ENCODE data around the gene GGPS1.
A peak's percentile ranks its signal among the peaks of the same experiment; 100 is the strongest.
"Not testable (repeated sequence)": the region's sequence is repeated elsewhere in the genome, so short reads cannot be mapped to it uniquely, and the experiment has no call there.

GGPS1 gene

DNA sequence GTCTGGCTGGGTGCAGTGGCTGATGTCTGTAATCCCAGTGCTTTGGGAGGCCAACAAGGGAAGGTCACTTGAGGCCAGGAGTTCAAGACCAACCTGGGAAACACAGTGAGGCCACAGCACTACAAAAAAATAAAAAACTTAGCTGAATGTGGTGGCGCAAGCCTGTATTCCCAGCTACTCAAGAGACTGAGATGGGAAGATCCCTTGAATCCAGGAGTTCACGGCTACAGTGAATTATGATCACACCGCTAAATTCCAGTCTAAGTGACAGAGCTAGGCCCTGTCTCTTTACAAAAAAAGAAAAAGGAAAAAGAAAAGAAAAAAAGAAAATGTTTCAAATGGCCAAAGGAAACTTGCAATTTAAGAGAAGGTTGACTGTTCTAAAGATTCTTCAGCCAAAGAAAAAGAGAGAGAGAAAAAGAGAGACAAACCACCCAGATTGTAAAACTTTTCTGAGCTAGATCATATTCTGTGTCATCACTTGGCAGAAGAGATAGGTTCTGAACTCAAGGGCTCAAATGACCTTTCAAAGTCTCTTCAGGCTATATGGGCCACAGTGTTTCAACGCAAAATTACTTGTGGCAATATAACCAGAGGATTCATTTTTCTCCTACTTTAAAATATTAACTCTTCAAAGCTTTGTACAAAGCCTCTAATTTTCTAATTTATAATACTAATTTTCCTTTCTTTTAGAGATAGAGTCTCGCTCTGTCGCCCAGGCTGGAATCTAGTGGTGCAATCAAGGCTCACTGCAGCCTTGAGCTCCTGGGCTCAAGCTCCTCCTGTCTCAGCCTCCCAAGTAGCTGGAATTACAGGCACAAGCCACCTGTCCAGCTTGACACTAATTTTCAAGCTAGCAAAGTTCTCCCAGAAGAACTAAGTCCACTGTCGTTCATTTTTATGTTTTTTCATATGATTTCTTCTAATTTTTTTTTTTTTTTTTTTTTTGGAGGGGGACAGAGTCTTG lies 20.9 kb upstream of the GGPS1 start:
- no peak for DNase-seq

DNA sequence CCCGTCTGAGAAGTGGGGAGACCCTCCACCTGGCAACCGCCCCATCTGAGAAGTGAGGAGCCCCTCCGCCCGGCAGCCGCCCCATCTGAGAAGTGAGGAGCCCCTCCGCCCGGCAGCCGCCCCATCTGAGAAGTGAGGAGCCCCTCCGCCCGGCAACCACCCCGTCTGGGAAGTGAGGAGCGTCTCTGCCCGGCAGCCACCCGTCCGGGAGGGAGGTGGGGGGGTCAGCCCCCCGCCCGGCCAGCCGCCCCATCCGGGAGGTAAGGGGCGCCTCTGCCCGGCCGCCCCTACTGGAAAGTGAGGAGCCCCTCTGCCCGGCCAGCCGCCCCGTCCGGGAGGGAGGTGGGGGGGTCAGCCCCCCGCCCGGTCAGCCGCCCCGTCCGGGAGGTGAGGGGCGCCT lies 19.2 kb upstream of the GGPS1 start:
- DNase-seq, result not testable (repeated sequence)

DNA sequence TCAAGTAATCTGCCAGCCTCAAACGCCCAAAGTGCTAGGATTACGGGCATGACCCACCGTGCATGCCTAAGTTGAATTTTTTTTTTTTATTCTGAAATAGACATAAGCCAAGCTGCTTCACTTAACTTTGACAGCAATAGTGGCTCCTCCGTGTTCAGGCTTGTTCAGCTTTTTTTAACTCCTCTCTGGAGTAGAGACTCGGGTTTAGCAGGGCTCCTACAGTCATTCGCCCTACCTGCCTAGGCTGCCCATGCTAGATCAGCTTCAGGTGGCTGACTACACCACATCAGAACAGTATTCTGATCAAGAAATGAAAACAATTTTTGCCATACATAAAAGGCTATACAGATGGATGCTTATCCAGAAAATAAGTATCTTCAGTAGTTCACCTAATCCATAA lies 15.1 kb upstream of the GGPS1 start:
- DNase-seq, result no peak

DNA sequence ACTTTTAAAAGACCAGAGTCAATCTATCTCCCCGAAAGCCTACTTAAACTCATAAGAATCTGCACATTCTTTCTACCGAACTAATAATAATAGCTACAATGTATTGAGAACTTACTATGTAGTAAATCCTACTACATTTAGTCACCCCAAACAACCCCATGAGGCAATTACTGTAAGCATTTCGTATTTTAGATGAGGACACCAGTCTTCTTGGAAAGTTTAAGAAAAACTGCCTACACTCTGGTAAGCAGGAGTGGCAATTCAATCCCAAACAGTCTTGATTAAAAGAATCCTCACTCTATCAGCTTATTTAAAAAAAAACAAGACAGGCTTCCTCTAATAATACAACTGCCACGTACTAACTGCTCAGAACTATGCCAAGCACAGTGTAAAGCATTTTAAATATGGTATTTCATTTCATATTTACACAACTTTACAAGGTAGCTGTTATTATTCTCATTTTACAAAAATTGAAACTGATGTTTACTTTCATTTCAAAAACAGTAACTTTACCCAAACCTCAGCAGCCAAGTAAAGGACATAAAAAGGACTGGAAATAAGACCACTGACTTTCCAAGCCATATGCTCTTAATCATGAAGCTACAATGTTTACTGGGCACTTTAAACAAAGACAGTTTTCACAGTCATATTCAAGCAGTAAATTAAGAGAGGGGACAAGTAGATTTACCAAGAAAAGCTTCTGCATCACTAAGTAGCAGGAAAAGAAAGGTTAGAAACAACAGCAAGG lies 14.3 kb upstream of the GGPS1 start:
- DNase-seq, result no peak

DNA sequence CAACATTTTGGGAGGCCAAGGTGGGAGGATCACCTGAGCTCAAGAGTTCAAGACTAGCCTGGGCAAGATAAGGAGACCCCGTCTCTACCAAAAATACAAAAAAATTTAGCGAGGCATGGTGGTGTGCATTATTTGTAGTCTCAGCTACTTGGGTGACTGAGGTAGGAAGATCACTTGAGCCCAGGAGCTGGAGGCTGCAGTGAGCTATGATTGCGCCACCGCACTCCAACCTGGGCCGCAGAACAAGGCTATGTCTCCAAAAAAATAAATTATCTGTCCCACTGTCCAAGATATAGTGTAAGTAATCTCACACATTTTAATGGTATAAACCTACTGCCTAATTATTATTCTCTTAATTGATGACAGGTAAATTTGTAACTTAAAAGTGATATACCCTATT lies 13.2 kb upstream of the GGPS1 start:
- no peak for DNase-seq

DNA sequence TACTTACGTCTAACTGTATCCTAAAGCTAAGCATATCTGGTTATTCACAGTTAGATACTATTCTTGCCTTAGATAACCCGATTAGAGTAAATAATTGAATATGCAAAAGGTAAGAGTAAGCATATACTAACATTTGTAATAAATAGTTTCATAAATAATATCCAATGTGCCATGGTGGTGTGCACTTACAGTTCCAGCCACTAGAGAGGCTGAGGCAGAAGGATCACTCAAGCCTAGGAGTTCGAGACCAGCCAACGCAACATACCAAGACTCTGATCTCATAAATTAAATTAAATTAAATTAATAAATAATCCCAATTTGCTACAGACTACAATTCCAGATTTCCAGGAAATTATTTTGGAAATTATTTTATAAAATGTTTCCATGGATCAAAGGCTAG lies 12.6 kb upstream of the GGPS1 start:
- no peak for DNase-seq

DNA sequence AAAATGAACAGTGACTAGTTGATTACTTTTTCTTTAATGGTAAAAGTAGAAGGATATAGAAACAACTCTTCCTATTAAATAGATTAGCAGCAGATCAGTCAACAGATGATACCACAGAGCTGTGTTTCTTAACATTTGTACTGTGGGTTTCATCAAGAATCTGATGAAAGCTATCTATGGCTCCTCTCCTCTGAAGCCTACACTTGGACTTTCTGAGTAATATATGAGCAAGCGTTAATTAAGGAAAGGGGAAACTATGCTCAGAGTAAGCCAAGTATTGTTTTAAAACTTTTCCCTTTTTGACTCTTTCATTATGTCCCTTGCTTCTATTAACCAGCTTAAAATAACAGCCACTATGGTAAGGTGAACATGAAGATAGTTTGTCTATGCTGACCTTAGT lies 11.2 kb upstream of the GGPS1 start:
- DNase-seq, result no peak

DNA sequence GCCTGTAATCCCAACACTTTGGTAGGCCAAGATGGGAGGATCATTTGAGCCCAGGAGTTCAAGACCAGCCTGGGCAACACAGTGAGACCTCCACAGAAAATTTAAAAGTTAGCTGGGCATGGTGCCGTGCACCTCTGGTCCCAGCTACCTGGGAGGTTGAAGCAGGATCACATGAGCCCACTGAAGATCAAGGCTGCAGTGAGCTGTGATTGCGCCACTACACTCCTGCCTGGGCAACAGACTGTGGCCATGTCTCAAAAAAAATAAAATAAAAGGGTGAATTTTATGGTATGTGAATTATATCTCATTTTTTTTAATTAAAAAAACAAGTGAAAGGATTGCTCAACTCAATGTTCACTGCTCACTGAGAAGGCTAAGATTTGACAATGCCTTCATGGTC lies 9.1 kb upstream of the GGPS1 start:
- DNase-seq, result no peak

DNA sequence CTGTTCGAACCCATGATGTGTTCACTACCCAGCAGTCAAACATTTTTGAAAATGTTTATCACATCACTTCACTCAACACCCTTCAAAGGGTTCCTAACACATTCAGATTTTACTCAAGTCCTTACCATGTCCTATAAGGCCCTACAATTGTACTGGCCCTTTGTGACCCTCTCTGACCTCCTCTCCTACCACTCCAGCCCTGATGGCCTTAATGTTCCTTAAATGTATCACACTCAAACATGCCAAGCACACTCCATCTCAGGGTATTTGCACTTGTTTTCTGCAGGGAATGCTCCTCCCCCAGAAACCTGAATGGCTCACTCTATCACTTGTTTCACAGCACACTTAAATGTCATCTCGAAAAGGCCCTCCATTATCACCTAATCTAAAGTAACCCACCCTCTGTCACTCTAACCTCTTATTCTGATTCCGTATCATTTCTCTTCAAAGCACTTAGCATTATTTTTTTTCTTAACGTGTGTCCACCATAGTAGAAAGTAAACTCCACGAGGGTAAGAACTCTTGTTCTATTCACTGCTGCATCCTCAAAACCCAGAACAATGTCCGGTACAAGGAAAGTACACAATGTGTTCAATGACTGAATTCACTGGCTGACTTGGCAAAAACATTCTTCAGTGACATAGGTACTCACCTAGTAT lies 7.7 kb upstream of the GGPS1 start:
- no peak for DNase-seq

DNA sequence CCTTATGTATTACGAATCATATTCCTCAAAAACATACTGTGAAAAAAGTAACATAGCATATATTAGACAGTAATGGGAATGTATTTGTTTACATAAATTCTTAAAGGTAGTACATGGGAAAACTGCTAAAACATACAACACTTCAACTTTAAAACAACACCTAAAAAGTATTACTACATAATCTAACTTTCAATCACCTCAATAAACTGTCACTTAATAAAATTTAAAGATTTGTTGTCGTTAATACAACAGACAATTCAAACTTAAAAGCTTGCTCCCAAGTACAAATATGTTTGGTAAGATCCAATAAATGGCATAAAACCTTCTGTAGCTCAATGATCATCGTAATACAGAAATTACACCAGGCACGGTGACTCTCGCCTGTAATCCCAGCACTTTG lies 4.1 kb upstream of the GGPS1 start:
- no peak for DNase-seq

DNA sequence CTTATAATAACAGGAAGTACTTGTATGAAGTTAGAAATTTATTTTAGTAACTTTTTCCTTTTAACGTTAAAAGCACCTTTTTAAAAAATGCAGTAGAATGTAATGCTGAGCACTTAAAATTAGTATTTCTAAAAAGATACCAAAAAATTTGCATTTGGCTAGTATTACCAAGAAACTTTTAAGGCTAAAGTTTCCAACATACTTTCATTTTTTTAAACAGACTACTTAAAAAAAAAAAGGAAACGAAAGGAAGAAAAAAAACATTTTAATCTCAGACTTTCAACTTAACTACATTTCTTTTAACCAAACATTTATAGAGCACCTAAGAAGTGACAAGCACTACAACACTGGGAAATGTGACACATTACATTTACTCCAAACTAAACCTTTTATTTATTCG lies 3.2 kb upstream of the GGPS1 start:
- no peak for DNase-seq

DNA sequence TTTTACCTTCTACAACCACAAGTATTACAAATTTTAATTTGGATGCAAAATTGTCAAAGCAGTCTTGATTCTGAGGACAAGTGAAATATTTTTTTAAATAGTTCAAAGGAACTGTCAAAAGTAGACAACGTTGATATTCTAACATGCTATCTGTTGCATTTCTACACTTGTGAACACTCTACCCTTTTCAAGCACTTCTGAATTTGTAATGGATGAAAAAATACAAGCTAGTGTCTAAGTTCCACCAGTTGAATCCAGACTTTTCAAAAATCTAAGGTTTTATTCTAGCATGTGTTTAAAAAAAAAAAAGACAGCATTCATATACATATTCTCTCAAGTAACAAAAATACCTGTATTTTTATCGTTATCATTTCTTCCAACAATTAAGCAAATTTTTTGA lies 2.5 kb upstream of the GGPS1 start:
- no peak for DNase-seq

DNA sequence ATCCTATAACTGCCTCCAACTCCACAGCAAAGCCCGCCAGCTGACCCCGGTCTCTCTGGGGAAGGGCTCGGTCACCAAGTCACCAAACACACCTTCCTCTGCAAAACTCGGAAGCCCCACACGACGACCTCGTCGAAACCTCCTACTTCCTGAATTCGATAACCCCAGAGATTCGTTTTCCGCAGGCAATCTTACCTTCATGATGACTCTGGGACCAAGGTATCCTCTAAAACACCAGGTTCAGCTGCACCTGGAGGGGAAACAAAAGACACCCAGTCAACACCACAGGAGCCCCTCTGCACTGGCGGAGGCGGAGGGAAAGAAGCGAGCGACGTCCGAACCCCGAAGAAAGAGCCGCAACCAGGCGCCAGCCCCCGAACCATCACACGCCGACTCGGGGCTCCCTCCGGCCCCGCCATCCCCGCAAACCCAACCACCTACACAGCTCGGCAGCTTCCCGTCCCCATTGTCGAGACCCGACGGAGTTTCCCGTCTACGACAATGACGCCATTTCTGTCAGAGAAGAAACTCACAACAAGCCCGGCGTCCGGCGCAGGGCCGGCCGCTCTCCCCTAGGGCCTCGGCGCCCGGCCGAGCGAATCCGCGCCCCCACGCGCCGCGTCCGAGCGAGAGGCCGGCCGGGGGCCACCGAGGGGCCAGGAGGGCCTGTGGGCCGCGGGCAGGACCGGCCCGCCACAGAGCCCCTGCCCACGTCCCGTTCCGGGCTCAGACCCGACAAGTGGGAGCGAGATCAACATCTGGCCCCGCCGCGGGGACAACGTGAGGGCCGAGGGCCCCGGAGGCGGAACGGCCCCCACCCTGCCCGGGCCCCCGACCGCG lies 1.4 kb upstream of the GGPS1 start:
- peak; percentile 17 for DNase-seq

DNA sequence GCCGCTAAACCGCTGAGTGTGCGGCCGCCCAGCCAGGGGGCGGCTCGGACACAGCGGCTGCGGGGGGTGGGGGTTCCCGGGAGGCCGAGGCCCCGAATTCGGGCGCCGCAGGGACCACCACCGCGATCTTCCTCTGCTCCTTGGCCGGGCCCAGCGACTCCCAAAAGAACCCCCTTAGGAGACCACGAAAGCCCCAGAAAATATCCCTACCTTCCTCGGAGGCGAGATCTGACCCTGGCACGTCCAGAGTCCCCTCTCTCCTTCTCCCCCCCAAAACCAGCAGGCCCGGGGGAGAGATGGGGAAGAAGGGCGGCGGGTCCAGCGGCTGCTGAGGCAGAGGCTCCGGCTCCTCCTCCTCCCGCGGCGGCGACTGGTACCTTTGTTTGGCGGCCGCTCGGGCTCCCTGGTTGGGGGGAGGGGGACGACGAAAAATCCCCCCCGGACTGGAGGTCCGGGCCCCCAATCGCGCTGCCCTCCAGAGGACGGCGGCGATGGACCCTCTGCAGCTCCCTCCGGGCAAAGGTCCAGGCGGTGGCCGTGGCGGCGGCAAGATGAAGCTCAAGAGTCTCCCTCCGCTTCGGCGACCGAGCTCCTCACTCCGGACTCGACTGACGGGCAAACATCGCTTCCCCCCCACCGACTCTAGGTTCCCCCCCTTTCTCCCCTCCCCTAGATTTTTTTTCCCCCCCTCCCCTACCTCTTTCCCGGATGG lies 655 bp upstream of the GGPS1 start, which contains the start of gene ARID4B:
TSS of gene ARID4B (minus strand) at position 621 of the 712 bp plus-strand sequence. CDS start 1,260 bp downstream, outside the sequence.
- DNase-seq, result peak; percentile 45

DNA sequence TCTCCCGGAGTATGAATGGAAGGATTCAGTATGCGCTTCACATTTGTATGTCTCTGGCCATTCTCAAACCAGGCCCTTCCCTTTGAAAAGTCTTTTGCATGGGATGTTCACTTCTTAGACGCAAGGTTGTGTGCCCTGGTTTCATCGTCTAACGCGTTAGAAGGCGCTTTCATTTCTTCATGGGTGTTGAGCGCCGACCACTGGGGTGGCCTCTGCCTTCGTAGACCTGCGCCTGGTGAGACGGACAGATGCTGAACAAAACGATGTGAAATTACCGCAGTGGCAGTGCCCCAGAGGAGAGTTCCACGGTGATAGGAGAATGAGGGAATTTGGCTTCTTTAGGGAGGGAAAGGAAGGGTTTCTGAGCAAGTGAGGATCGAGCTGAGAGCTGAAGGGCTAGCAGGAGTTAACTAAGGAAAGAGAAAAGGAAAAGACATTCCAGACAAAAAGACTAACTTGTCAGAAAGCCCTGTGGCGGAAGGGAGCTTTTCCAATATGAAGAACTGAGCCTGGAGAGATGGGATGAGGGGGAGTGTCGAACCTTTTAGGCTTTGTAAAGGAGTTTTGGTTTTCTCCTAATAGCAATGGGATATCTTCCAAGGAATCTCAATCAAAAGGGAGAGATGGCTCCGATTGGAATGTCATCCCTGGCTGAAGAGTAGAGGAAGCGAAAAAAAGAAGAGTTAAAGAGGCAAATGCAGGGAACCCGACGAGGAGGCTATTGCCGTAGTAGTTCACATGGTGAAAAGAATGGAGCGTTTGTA lies 951 bp downstream of the GGPS1 start:
- DNase-seq, result no peak

DNA sequence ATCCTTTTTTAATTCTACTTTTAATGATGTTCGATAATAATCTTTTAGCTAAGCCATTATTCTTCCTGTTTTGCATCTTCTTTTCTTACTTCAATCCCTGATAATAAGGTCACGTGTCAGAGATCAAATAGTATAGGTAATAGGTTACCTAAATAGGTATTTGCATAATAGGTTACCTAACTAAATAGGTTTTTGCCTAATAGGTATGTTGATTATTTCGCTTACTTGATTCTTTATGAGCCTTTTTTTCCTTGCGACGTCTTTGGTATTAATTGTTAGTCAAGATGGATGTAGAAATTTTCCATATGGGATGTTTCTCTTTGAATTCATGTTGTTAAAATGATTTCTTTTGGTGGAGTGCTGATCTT lies 2.5 kb downstream of the GGPS1 start:
- DNase-seq, result no peak

DNA sequence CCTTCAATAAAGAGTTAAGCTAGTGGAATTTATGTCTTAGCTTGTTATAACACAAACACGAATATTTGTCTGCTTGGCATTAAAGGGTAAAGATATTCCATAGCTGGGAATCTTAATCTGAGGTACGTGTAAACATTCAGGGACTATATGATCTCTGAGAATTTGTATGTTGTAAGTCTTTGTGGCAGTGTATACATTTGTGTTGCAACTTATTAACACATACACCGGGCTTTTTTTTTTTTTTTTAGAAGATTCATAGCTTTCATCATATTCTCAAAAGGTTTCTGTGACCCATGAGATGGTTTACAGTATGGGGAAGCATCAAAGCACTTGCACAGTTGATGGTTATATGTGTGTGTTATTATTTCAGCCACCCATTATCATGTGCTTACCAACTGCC lies 3.0 kb downstream of the GGPS1 start:
- no peak for DNase-seq

DNA sequence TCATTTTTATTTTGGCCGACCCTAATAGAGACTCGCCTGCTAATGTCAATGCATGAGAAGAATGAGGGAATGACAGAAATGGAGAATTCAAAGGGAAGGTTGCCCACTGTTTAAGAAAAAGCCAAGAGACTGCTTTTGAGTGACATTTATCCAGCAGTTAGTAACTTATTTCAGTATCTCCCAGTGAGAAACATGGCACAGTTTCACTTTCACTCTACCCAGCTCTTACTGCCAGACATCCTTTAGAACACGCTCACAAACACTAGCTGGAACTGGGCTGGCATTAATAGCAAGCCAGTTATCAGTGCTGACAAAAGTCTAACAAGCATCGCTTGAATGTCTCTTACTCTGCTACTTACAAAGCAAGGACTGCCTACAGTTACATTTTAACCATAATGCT lies 8.5 kb downstream of the GGPS1 start:
- DNase-seq, result peak; percentile 22

DNA sequence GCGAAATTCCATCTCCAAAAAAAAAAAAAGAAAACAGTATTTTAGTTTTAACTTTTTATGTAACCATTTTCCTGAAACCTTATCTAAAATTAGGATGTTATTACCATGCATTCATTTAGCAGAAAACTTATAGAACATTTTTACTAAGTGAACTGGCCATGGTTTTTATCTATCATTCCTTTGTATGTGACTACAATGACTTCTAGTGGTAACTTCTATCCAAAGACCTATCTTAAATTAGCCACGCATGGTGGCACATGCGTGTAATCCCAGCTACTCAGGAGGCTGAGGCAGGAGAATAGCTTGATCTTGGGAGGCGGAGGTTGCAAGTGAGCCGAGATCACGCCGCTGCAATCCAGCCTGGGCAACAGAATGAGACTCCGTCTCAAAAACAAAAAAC lies 11.4 kb downstream of the GGPS1 start:
- no peak for DNase-seq

DNA sequence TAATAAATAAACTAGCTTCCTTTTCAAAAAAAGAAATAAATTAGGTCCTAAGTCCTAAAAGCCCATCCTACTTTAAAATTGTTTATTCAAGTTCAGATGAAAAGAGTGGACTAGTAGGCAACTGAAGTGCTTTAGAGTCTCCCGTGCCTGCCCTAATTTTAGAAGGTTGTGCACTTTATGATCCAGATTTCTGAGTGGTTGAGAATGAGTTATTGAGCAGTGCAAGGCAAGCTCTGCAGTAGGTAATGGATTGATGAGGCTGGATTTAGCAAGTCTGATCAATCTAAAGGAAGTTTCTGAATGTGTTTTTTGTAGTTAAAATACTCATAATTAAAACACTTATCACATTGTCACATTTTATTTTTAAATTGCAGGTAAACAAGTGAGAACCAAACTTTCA lies 13.0 kb downstream of the GGPS1 start:
- no peak for DNase-seq

DNA sequence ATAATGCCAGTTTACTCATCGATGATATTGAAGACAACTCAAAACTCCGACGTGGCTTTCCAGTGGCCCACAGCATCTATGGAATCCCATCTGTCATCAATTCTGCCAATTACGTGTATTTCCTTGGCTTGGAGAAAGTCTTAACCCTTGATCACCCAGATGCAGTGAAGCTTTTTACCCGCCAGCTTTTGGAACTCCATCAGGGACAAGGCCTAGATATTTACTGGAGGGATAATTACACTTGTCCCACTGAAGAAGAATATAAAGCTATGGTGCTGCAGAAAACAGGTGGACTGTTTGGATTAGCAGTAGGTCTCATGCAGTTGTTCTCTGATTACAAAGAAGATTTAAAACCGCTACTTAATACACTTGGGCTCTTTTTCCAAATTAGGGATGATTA lies 13.7 kb downstream of the GGPS1 start:
- no peak for DNase-seq
